ENCODE data around the gene ZNF615.
A peak's percentile ranks its signal among the peaks of the same experiment; 100 is the strongest.
"Not testable (repeated sequence)": the region's sequence is repeated elsewhere in the genome, so short reads cannot be mapped to it uniquely, and the experiment has no call there.

The ZNF615 gene

GRCh38 chr19:52028027-52028779 is 20.2 kb upstream of the ZNF615 start, which contains the start of gene ZNF614:
Gene ZNF614 (minus strand): TSS chr19:52028379. CDS start chr19:52025745, 2,634 bp downstream.
- no peak for TF ChIP-seq CTCF (IDR thresholded peaks at IDR 0.05; ENCODE audit: extremely low read depth, missing control alignments)
- peak; percentile 89 for DNase-seq (ENCODE audit: low spot score)

DNA sequence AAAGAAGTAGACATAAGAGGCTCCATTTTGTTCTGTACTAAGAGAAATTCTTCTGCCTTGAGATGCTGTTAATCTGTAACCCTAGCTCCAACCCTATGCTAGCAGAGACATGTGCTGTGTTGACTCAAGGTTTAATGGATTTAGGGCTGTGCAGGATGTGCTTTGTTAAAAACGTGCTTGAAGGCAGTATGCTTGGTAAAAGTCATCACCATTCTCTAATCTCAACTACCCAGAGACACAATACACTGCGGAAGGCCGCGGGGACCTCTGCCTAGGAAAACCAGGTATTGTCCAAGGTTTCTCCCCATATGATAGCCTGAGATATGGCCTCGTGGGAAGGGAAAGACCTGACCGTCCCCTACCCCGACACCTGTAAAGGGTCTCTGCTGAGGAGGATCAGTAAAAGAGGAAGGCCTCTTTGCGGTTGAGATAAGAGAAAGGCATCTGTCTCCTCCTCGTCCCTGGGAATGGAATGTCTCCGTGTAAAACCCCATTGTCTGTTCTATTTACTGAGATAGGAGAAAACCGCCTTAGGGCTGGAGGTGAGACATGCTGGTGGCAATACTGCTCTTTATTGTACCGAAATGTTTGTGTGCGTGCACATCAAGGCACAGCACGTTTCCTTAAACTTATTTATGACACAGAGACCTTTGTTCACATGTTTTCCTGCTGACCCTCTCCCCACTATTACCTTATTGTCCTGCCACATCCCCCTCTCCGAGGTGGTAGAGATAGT is 18.4 kb upstream of the ZNF615 start:
- not testable (repeated sequence) for DNase-seq (ENCODE audit: low spot score)

- DNase-seq (ENCODE audit: low spot score), result not testable (repeated sequence)
Observed at GRCh38 chr19:52024478-52024877, 16.5 kb upstream of the ZNF615 start.

- no peak for TF ChIP-seq CTCF (IDR thresholded peaks at IDR 0.05; ENCODE audit: extremely low read depth, missing control alignments)
- no peak for DNase-seq (ENCODE audit: low spot score)
Observed at GRCh38 chr19:52022193-52022592, 14.2 kb upstream of the ZNF615 start.

DNA sequence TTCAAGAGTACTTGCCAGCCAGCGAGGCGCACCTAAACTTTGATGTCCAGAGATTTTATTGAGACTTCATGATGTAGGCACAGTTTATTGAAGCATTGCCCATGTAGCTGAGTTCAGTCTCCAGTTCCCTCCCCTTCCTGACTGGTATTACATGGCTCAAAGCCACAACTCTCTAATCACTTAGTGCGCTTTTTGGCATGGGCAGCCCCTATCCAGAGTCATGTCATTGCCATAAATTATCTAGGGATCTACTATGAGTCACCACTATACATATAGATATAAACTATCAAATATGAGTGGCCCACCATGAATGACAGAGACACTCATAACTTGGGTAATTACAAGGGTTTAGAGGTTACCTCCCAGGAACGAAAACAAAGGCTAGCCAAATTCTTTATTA is 12.5 kb upstream of the ZNF615 start:
- TF ChIP-seq CTCF (IDR thresholded peaks at IDR 0.05; ENCODE audit: extremely low read depth, missing control alignments), result no peak
- no peak for DNase-seq (ENCODE audit: low spot score)

- TF ChIP-seq CTCF (IDR thresholded peaks at IDR 0.05; ENCODE audit: extremely low read depth, missing control alignments), result no peak
- DNase-seq (ENCODE audit: low spot score), result no peak
Observed at GRCh38 chr19:52010674-52011073, 2.7 kb upstream of the ZNF615 start.

GRCh38 chr19:52007451-52007805 is 583 bp downstream of the ZNF615 start:
- no peak for TF ChIP-seq CTCF (IDR thresholded peaks at IDR 0.05; ENCODE audit: extremely low read depth, missing control alignments)
- no peak for DNase-seq (ENCODE audit: low spot score)

DNA sequence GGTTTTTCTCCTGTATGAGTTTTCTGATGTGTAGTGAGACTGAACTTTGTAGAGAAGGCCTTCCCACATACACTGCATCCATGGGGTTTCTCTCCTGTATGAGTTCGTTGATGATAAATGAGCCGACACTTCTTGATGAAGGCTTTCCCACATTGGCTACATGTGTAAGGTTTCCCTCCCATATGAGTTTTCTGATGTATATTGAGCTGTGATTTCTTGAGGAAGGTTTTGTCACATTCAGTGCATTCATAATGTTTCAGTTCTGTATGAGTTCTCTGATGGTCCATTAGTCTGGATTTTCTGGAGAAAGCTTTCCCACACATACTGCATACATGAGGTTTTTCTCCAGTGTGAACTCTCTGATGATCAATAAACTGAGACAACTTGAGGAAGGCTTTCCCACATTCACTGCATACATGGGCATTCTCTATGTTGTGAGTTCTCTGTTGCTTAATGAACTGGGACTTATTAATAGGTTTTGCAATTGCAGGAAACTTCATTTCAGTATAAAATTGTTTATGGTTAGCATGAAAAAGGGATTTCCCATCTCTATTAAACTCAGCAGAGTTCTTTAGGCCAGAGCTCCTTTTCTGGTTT is 13.9 kb downstream of the ZNF615 start:
- TF ChIP-seq CTCF (IDR thresholded peaks at IDR 0.05; ENCODE audit: extremely low read depth, missing control alignments), result no peak
- no peak for DNase-seq (ENCODE audit: low spot score)
